Lung microvascular endothelial cell (primary cell): Measurements from ENCODE around the gene FAM120B. TPM values are rescaled to one million over a fixed set of nuclear protein-coding genes. Genes with fewer than 3 reads are reported as not detected.
A peak's percentile ranks its signal among the peaks of the same experiment; 100 is the strongest.

ENCODE experiments used
- DNase-seq, 2 donors: peaks; one replicate each; pipeline versions ENCODE4 v3.0.0 to v3.0.0-alpha.2; 2010; ENCODE audit warnings: low read depth in 2 of 2
- total RNA-seq: library from RNA; depleted of rRNA; stranded (reverse); fragments of >200 nt; gene quantifications from 2 replicates; pipeline ENCODE4 v1.2.1, GENCODE V29; 2014

FAM120B gene
- total RNA-seq, 1 donor from 2014 or later, result 10.9 TPM

- no peak for DNase-seq
These were observed 34.7 kb upstream of the FAM120B start for GRCh38 chr6:170271771-170272314.

- DNase-seq, result no peak
These were observed 34.1 kb upstream of the FAM120B start for GRCh38 chr6:170272341-170273065.

DNA sequence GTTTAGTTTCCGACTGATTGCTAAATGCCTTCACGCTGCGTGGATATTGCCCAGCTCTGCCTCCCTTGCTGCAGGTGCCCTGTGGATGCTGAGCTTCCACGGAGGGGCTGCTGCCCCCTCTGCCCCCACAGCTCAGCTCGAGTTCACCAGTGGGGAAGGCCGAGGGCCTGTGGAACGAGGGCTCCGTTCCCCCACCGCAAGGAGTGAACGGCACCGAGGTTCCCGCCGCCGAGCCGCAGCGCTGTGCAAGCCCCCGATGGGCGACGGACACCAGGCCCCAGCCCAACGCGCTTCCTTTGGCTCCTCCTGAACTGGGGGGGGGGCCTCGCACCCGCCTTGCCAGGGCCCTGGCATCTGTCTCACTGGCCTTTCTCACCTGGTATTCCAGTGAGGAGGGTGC is 33.4 kb upstream of the FAM120B start:
- DNase-seq, result no peak

GRCh38 chr6:170273681-170274080 is 32.9 kb upstream of the FAM120B start:
- no peak for DNase-seq

DNA sequence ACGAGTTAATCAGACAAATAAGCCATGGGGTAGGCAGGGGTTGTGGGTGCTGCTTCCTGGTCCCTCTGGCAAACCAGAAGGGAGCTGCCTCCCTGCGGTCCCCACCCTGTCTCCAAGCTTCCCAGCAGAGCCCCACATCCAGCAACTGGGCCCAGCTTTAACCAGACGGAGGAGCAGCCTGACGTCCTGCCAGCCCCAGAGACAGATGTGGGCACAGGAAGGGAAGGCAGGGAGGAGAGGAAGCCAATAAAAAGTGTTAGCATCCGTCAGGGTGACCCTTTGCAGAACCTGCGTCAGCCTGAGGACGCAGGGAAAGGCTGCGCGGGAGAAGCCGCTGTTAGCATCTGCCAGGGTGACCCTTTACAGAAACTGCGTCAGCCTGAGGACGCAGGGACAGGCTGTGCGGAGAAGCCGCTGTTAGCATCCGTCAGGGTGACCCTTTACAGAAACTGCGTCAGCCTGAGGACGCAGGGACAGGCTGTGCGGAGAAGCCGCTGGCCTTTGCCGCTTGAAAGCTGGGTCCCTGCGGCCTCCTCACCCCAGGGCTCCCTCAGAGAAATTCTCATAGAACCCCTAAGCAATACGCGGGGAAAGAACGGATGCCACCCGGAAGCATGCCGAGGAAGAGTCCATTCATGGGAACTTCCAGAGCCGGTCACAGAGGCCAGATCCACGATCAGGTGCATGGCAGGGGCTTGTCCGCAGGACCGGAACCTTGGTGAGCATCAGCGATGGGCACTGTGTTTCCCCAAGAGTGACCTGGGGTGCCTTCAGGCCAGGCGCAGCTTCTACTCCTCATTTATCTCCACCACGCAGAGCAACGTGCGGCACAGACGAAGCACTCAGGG is 31.6 kb upstream of the FAM120B start:
- DNase-seq, result peak in 1 of 2 donors; percentile 26

- DNase-seq, result peak; percentile 25 to 72
These were observed 30.0 kb upstream of the FAM120B start for GRCh38 chr6:170276369-170277057.

DNA sequence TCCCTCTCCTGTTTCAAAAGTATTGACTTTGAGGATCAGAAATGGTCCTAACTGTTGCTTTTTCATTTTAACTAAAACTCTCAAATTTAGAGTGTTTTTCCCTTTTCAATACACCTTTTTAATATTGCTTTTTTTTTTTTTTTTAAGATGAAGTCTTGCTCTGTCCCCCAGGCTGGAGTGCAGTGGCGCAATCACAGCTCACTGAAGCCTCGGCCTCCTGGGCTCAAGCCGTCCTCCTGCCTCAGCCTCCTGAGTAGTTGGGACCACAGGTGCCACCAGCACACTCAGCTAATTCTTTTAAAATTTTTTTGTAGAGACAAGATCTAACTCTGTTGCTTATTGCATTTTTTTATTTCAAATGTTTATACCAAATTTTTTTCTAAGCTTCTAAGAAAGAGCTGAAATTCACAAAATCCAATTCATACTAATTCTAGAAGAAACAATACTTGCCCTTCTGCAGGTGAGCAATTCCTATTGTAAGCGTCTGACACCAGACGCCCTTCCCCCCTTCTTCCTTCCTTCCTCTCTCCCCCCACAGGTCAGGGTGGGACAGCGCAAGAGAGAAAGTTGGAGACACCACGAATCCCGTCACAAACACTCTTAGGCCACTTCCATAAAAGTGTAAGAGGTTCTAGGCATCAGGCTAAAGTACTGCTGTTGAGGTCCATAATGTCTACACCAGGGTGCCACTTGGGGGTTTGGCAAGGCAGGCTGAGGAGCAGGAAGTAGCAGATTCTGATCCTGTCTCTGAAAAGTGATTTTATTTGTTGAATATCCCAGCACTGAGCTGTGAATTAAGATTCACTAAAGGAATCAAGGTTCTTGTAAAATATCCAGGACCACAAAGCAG is 28.4 kb upstream of the FAM120B start:
- DNase-seq, result no peak

DNA sequence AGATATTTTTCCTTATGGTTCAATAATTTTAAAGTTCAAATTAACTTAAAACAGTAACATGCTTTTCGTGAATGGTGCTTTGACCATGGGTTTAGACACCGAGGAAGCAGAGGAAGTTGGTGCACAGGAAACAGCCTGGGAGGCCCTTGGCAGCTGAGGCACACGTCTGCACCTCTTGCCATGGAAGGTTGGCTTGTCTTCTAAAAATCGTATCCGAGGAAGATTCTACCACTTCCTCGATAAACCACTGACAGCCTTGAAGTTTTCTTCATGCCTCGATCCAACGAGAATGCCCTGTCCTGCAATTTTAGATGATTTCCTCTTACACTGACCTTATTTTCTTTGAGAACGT is 27.8 kb upstream of the FAM120B start:
- peak in 1 of 2 donors; percentile 18 for DNase-seq

DNA sequence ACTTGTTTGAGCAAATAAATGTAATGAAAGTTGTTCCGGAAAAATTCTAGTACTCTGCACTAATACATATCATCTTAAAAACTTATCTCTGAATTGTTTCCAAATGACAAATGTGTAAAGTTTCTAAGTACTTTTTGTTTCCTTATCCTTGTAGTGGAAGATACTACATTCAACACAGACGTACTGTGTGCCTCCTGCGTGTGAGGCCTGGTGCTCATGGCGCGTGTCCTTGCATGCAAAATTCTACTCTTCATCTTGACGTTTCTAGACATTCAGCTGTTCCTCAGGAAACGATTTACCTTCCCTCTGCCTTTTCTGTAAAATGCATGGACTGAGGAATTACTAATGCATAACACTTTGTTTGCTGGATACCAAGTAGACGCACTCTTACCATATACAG is 27.1 kb upstream of the FAM120B start:
- DNase-seq, result no peak

GRCh38 chr6:170279977-170280688 is 26.4 kb upstream of the FAM120B start:
- DNase-seq, result peak in 1 of 2 donors; percentile 51

- no peak for DNase-seq
These were observed 25.9 kb upstream of the FAM120B start for GRCh38 chr6:170280689-170281045.

GRCh38 chr6:170281331-170282292 is 24.9 kb upstream of the FAM120B start:
- DNase-seq, result no peak

DNA sequence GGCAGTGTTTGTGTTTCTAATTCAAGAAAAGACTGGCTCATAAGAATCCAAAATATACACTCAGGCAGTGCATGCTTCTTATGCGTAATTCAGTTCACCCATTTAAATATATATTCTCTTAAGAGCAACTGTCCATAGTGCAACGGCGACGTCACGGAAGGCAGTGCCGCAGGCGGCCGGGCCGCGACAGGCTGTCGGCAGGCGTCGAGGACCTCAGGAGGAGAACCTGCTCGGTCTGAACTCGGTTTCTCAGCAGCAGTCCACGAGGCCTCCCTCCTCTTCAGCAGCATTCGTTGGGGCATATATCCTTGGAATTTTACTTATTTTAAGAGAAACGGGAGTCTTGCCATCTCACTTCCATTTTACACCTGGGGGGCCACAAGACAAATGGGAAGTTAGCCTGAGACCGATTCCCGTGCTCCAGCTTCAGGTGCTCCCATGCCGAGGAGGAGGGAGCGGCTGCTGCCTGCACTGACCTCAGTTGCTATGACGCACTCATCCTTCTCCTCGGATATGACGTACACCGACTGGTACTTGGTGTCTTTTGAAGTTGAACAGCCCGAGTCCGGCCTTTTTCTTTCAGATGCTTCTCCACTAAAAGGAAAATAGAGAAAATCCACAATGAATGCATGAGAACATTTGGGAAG is 23.9 kb upstream of the FAM120B start:
- no peak for DNase-seq

- DNase-seq, result no peak
These were observed 23.1 kb upstream of the FAM120B start for GRCh38 chr6:170283212-170284081.

- DNase-seq, result no peak
These were observed 22.3 kb upstream of the FAM120B start for GRCh38 chr6:170284126-170284773.

DNA sequence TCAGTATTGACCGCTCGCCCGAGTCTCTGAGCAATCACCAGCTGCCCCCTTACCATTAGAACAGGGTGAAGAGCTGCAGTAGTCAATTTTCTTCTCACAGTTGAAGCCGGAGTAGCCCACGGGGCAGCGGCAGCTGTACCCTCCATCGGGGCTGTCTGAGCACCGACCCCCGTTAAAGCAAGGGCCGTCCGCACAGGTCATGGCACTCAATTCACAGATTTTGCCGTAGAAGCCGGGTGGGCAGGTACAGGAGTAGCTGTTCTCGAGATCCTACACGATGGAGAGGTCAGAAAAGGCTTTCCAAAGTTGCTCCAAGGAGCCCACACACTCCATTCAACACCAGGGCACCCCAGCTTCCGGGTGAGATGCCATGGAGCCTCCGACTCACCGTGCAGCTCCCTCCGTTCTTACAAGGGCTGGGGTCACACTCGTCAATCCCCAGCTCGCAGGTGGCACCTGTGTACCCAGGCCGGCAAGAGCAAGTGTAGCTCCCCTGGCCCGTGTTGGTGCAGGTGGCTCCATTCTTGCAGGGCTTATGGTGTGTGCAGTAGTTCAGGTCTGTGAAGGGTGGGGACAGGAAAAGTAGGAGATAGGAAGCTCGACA is 21.6 kb upstream of the FAM120B start:
- no peak for DNase-seq

- DNase-seq, result no peak
These were observed 21.1 kb upstream of the FAM120B start for GRCh38 chr6:170285482-170285881.
